Measurements from ENCODE around the gene FGD3. TPM values are rescaled to one million over a fixed set of nuclear protein-coding genes. Genes with fewer than 3 reads are reported as not detected.

Gene FGD3
- total and polyA plus RNA-seq, 9 of the 15 experiments (the other 6 are each of a cell fraction or from before 2014, with no cell fraction given): 0.07 to 1.3 (median 0.29) TPM

DNA sequence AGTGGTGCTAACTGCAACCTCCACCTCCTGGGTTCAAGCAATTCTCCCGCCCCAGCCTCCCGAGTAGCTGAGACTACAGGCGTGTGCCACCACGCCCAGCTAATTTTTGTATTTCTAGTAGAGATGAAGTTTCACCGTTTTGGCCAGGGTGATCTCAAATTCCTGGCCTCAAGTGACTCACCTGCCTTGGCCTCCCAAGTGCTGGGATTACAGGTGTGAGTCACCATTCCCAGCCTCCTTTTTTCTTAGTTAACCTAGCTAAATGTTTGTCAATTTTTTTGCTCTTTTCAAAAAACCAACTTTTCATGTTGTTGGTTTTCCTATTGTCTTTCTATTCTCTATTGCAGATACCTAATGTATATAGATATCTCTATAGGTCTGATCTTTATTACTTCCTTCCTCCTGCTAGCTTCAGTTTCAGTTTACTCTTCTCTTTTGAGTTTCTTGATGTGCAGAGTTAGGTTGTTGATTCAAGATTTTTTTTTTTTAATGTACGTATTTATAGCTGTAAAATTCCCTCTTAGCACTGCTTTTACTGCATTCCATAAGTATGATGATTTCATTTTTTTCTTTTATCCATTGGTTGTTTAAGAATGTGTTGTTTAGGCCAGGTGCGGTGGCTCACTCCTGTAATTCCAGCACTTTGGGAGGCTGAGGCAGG, 32.9 kb downstream of the FGD3 start:
- DNase-seq (ENCODE audit: extremely low read depth in 1 of 4, low spot score in 3 of 4) (no peak), ATAC-seq (no peak), FAIRE-seq (no peak)
- 0 out of 5 replicates have a peak, but pooled peaks cover 0 to 3% of the 10 kb centered on the region in 2 experiments for H3K4me1 ChIP-seq (replicated peaks in 1 of 2; ENCODE audit: control insufficient read depth in 2 of 2, insufficient read depth in 2 of 2, low read length in 2 of 2)
- CTCF ChIA-PET (ENCODE audit: low intra/inter-chr PET ratio): no interaction called here
- H3K36me3 ChIP-seq (ENCODE audit: control insufficient read depth, insufficient read depth, low read length): no peaks in the 10 kb centered on the region
- H3K4me2 ChIP-seq (ENCODE audit: insufficient read depth, low read length): no peak overlapping the region
- no peak overlapping the region for H3K27ac ChIP-seq (ENCODE audit: extremely low read depth, low read depth, low read length)
- in situ Hi-C loops (cut with MboI) (no loop called here), intact Hi-C loops (cut with micrococcal nuclease) (no loop called here)
- H3K27me3 ChIP-seq (ENCODE audit: control insufficient read depth in 2 of 2, insufficient read depth in 2 of 2, low read length in 2 of 2): peaks cover 3 to 31% of the 10 kb centered on the region in 2 experiments; a peak in 3 of 5 replicates
- H3K79me2 ChIP-seq (ENCODE audit: control insufficient read depth, insufficient read depth, low read length): no peaks in the 10 kb centered on the region
- no peak overlapping the region for H2AFZ ChIP-seq (ENCODE audit: low read depth, low read length)
- no peak overlapping the region for H3K9ac ChIP-seq (ENCODE audit: insufficient read depth in 1 of 2, low read depth in 2 of 2, low read length in 2 of 2)
- WGBS (ENCODE audit: insufficient coverage, low coverage, missing lambda C conversion rate): 2% methylated on average over 7 of the region's 7 CpGs
- BruUV-seq (replicated peaks): no TSS peak
- no peak overlapping the region for H3K4me3 ChIP-seq
- no peaks in the 10 kb centered on the region for H4K20me1 ChIP-seq (replicated peaks; ENCODE audit: control insufficient read depth, insufficient read depth, low read length)
- POLR2A ChIA-PET: interaction anchor here (0.6 kb wide), 1 partner anchor 849 kb away, joined by 3 read pairs; no protein-coding TSS in a partner anchor
- no peaks in the 10 kb centered on the region for H3K9me1 ChIP-seq (ENCODE audit: control insufficient read depth, insufficient read depth, low read length)
- no peaks in the 10 kb centered on the region for H3K9me3 ChIP-seq (replicated peaks; ENCODE audit: control insufficient read depth, insufficient read depth, low read depth, low read length)
- TF ChIP-seq, protein P1, sequence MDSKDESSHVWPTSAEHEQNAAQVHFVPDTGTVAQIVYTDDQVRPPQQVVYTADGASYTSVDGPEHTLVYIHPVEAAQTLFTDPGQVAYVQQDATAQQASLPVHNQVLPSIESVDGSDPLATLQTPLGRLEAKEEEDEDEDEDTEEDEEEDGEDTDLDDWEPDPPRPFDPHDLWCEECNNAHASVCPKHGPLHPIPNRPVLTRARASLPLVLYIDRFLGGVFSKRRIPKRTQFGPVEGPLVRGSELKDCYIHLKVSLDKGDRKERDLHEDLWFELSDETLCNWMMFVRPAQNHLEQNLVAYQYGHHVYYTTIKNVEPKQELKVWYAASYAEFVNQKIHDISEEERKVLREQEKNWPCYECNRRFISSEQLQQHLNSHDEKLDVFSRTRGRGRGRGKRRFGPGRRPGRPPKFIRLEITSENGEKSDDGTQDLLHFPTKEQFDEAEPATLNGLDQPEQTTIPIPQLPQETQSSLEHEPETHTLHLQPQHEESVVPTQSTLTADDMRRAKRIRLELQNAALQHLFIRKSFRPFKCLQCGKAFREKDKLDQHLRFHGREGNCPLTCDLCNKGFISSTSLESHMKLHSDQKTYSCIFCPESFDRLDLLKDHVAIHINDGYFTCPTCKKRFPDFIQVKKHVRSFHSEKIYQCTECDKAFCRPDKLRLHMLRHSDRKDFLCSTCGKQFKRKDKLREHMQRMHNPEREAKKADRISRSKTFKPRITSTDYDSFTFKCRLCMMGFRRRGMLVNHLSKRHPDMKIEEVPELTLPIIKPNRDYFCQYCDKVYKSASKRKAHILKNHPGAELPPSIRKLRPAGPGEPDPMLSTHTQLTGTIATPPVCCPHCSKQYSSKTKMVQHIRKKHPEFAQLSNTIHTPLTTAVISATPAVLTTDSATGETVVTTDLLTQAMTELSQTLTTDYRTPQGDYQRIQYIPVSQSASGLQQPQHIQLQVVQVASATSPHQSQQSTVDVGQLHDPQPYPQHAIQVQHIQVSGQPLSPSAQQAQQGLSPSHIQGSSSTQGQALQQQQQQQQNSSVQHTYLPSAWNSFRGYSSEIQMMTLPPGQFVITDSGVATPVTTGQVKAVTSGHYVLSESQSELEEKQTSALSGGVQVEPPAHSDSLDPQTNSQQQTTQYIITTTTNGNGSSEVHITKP (IDR thresholded peaks at IDR 0.05; ENCODE audit: partially characterized antibody): no peak
- TF ChIP-seq, protein P2, sequence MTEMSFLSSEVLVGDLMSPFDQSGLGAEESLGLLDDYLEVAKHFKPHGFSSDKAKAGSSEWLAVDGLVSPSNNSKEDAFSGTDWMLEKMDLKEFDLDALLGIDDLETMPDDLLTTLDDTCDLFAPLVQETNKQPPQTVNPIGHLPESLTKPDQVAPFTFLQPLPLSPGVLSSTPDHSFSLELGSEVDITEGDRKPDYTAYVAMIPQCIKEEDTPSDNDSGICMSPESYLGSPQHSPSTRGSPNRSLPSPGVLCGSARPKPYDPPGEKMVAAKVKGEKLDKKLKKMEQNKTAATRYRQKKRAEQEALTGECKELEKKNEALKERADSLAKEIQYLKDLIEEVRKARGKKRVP (CRISPR knock-in tag; IDR thresholded peaks at IDR 0.05): no peak
- TF ChIP-seq, protein P3, sequence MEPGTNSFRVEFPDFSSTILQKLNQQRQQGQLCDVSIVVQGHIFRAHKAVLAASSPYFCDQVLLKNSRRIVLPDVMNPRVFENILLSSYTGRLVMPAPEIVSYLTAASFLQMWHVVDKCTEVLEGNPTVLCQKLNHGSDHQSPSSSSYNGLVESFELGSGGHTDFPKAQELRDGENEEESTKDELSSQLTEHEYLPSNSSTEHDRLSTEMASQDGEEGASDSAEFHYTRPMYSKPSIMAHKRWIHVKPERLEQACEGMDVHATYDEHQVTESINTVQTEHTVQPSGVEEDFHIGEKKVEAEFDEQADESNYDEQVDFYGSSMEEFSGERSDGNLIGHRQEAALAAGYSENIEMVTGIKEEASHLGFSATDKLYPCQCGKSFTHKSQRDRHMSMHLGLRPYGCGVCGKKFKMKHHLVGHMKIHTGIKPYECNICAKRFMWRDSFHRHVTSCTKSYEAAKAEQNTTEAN (CRISPR knock-in tag; IDR thresholded peaks at IDR 0.05): no peak
- TF ChIP-seq ZNF586 (CRISPR knock-in tag; conservative IDR thresholded peaks at IDR 0.05) (no peak), GABPB2 (CRISPR knock-in tag; conservative IDR thresholded peaks at IDR 0.05) (no peak), ELF2 (CRISPR knock-in tag; IDR thresholded peaks at IDR 0.05) (no peak), ZSCAN32 (CRISPR knock-in tag; IDR thresholded peaks at IDR 0.05) (no peak), TCF7L2 (IDR thresholded peaks at IDR 0.05; ENCODE audit: low read depth, low read length) (no peak), BRD9 (IDR thresholded peaks at IDR 0.05; ENCODE audit: low read depth, partially characterized antibody) (no peak), RBM14 (IDR thresholded peaks at IDR 0.05; ENCODE audit: borderline replicate concordance, insufficient read depth, low read depth, low read length) (no peak), TGIF2 (CRISPR knock-in tag; IDR thresholded peaks at IDR 0.05) (no peak), NUFIP1 (IDR thresholded peaks at IDR 0.05; ENCODE audit: partially characterized antibody) (no peak), ZNF584 (CRISPR knock-in tag; IDR thresholded peaks at IDR 0.05; ENCODE audit: low read depth) (no peak)
- TF ChIP-seq, protein P4, sequence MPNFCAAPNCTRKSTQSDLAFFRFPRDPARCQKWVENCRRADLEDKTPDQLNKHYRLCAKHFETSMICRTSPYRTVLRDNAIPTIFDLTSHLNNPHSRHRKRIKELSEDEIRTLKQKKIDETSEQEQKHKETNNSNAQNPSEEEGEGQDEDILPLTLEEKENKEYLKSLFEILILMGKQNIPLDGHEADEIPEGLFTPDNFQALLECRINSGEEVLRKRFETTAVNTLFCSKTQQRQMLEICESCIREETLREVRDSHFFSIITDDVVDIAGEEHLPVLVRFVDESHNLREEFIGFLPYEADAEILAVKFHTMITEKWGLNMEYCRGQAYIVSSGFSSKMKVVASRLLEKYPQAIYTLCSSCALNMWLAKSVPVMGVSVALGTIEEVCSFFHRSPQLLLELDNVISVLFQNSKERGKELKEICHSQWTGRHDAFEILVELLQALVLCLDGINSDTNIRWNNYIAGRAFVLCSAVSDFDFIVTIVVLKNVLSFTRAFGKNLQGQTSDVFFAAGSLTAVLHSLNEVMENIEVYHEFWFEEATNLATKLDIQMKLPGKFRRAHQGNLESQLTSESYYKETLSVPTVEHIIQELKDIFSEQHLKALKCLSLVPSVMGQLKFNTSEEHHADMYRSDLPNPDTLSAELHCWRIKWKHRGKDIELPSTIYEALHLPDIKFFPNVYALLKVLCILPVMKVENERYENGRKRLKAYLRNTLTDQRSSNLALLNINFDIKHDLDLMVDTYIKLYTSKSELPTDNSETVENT (CRISPR knock-in tag; IDR thresholded peaks at IDR 0.05): no peak

All from K562 (cell line).